ENCODE results near the gene CCDC171. TPM values are rescaled to one million over a fixed set of nuclear protein-coding genes. Genes with fewer than 3 reads are reported as not detected.

CCDC171 gene
- total and polyA plus RNA-seq, 7 donors, result 0.20 to 1.6 (median 0.44) TPM

DNA sequence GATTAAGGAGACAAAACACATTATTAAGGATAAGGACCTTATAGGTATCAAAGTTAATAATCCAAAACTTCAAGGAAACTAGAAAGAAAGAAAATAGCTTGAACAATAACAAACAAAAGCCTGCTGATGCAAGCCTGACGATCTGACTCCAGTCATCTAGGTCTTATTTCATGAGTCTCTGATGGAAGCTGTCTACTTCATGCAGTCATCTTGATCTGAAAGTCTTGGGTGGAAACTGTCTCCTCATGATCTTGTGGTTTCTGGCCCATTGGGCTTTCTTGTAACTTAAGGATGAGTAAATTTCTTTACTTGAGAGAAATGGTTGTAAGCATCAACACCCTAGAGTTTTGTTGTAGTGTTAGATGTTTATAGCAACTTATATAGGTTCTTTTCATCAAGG, 21.5 kb upstream of the CCDC171 start:
- TF ChIP-seq, protein P1, sequence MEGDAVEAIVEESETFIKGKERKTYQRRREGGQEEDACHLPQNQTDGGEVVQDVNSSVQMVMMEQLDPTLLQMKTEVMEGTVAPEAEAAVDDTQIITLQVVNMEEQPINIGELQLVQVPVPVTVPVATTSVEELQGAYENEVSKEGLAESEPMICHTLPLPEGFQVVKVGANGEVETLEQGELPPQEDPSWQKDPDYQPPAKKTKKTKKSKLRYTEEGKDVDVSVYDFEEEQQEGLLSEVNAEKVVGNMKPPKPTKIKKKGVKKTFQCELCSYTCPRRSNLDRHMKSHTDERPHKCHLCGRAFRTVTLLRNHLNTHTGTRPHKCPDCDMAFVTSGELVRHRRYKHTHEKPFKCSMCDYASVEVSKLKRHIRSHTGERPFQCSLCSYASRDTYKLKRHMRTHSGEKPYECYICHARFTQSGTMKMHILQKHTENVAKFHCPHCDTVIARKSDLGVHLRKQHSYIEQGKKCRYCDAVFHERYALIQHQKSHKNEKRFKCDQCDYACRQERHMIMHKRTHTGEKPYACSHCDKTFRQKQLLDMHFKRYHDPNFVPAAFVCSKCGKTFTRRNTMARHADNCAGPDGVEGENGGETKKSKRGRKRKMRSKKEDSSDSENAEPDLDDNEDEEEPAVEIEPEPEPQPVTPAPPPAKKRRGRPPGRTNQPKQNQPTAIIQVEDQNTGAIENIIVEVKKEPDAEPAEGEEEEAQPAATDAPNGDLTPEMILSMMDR (IDR thresholded peaks at IDR 0.05), result no peak
- H3K27ac ChIP-seq, result no peak overlapping the region
- H3K9me3 ChIP-seq, result no peaks in the 10 kb centered on the region
- intact Hi-C loops (cut with DNase I), result no loop called here
- no peaks in the 10 kb centered on the region for H3K27me3 ChIP-seq (ENCODE audit: insufficient read depth in 3 of 3, low read length in 2 of 3)
- ATAC-seq, result no peak
- H3K36me3 ChIP-seq (ENCODE audit: insufficient read depth in 1 of 2, low read depth in 1 of 2), result no peaks in the 10 kb centered on the region
- no peaks in the 10 kb centered on the region for H3K4me1 ChIP-seq
- 29 to 37% (median 36%) methylated on average over 1 of the region's 1 CpG for WGBS, 3 donors
- no peak for DNase-seq
- H3K4me3 ChIP-seq, result no peak overlapping the region

DNA sequence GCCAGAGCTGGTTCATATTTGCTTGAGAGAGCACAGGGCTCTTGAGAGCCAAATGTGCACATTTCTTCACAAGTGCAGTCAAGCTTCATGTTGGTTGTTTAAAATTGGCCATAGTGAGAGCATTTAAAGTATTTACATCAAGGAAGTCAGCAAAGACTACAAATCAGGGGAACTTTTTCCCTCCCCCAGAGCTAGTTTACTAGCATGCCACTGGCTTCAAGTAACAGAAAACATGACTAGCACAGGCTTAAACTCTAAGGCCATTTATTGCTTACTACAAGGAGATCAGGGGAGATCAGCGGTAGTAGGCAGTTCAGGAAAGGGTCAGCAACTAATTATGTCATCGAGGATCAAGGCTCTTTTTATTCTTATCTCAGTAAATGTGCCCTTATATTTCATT, 11.0 kb upstream of the CCDC171 start:
- TF ChIP-seq, protein P1 (IDR thresholded peaks at IDR 0.05), result no peak
- Histone ChIP-seq H3K27me3 (ENCODE audit: insufficient read depth in 3 of 3, low read length in 2 of 3) (no peaks in the 10 kb centered on the region), H3K36me3 (ENCODE audit: insufficient read depth in 1 of 2, low read depth in 1 of 2) (no peaks in the 10 kb centered on the region), H3K9me3 (no peaks in the 10 kb centered on the region), H3K27ac (no peak overlapping the region), H3K4me3 (no peak overlapping the region), H3K4me1 (no peaks in the 10 kb centered on the region)
- DNase-seq, result no peak
- intact Hi-C loops (cut with DNase I), result no loop called here
- WGBS, 3 donors, result 22 to 29% (median 26%) methylated on average over 2 of the region's 2 CpGs
- no peak for ATAC-seq

DNA sequence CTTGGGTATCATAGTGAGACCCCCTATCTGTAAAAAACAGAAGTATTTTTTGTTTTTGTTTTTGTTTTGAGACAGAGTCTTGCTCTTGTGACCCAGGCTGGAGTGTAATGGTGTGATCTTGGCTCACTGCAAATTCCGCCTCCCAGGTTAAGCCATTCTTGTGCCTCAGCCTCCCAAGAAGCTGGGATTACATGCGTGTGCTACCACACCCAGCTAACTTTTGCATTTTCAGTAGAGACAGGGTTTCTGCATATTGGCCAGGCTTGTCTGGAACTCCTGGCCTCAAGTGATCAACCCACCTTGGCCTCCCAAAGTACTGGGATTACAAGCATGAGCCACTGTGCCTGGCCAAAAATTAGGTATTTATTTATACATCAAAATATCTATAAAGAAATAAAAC, 10.2 kb upstream of the CCDC171 start:
- WGBS, 3 donors, result 87 to 93% (median 91%) methylated on average over 2 of the region's 2 CpGs
- intact Hi-C loops (cut with DNase I), result no loop called here
- ATAC-seq (no peak), DNase-seq (no peak)
- Histone ChIP-seq H3K27ac (no peak overlapping the region), H3K27me3 (ENCODE audit: insufficient read depth in 3 of 3, low read length in 2 of 3) (no peaks in the 10 kb centered on the region), H3K9me3 (no peaks in the 10 kb centered on the region), H3K36me3 (ENCODE audit: insufficient read depth in 1 of 2, low read depth in 1 of 2) (no peaks in the 10 kb centered on the region), H3K4me3 (no peak overlapping the region), H3K4me1 (no peaks in the 10 kb centered on the region)
- TF ChIP-seq, protein P1 (IDR thresholded peaks at IDR 0.05), result no peak

DNA sequence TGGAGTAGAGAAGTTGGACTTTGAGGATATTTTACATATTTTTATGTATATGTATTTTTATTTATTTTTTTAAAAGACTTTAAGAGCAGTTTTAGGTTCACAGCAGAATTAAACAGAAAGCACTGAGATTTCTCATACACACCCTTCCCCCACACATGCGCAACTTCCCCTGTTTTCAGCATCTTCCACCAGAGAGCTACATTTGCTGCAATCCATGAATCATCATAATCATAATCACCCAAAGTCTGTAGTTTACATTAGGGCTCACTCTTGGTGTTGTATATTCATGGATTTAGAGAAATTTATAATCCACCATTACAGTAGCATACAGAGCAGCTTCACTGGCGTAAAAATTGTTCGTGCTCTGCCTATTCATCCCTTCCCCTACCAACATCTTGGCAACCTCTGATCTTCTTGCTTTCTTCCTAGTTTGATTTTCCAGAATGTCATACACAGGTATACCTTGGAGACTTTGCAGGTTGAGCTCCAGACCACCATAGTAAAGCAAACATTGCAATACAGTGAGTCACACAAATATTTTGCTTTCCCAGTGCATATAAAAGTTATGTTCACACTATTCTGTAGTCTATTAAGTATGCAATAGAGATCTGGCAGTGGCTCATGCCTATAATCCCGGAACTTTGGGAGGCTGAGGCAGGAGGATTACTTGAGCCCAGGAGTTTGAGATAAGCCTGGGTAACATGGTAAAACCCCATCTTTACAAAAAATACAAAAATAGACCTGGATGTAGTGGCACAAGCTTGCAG, 9.6 kb upstream of the CCDC171 start:
- no peaks in the 10 kb centered on the region for H3K27me3 ChIP-seq (ENCODE audit: insufficient read depth in 3 of 3, low read length in 2 of 3)
- no peak overlapping the region for H3K4me3 ChIP-seq
- TF ChIP-seq, protein P1 (IDR thresholded peaks at IDR 0.05), result no peak
- no peaks in the 10 kb centered on the region for H3K9me3 ChIP-seq
- intact Hi-C loops (cut with DNase I), result no loop called here
- H3K4me1 ChIP-seq, result no peaks in the 10 kb centered on the region
- ATAC-seq, result no peak
- no peak overlapping the region for H3K27ac ChIP-seq
- WGBS, 3 donors, result 77 to 88% (median 84%) methylated on average over 4 of the region's 4 CpGs
- DNase-seq, result no peak
- no peaks in the 10 kb centered on the region for H3K36me3 ChIP-seq (ENCODE audit: insufficient read depth in 1 of 2, low read depth in 1 of 2)

DNA sequence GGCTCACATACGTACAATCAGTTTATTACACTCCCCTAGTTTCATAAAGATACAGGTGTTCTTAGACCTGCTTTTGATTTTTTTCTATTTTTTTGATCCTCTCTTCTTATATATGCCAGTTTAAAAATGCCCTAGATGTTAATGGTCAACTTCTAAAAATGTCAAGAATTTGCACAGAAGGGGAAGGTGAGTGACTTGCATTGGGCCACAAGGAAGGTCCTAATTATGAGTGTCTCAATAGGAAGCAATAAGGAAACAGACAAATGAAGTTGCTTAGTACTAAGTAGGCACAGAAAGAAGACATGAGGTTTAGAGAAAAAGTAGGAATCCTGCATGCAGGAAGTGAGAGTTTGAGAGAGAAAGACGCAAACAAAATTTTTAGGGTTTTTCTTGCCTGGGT, 3.2 kb upstream of the CCDC171 start:
- no peaks in the 10 kb centered on the region for H3K4me1 ChIP-seq
- no peak overlapping the region for H3K27ac ChIP-seq
- intact Hi-C loops (cut with DNase I), result no loop called here
- no peaks in the 10 kb centered on the region for H3K9me3 ChIP-seq
- H3K27me3 ChIP-seq (ENCODE audit: insufficient read depth in 3 of 3, low read length in 2 of 3), result no peaks in the 10 kb centered on the region
- TF ChIP-seq, protein P1 (IDR thresholded peaks at IDR 0.05), result no peak
- no peak overlapping the region for H3K4me3 ChIP-seq
- WGBS, 3 donors, result 91 to 97% (median 94%) methylated on average over 2 of the region's 2 CpGs
- no peak for DNase-seq
- no peaks in the 10 kb centered on the region for H3K36me3 ChIP-seq (ENCODE audit: insufficient read depth in 1 of 2, low read depth in 1 of 2)
- no peak for ATAC-seq

Data from psoas muscle (tissue), 8 donors.